Activated T-cell treated with anti-CD3 and anti-CD28 coated beads, Interleukin-2, amount 50 U/mL, for 1 hour (primary cell): Measurements from ENCODE around the gene SURF1.
"Not testable (repeated sequence)": the region's sequence is repeated elsewhere in the genome, so short reads cannot be mapped to it uniquely, and the experiment has no call there.

ENCODE experiments used
- DNase-seq: peaks from one replicate; pipeline ENCODE4 v3.0.0-alpha.2; 2020

Gene SURF1

GRCh38 chr9:133382507-133383141 is 26.3 kb upstream of the SURF1 start:
- DNase-seq: no peak

DNA sequence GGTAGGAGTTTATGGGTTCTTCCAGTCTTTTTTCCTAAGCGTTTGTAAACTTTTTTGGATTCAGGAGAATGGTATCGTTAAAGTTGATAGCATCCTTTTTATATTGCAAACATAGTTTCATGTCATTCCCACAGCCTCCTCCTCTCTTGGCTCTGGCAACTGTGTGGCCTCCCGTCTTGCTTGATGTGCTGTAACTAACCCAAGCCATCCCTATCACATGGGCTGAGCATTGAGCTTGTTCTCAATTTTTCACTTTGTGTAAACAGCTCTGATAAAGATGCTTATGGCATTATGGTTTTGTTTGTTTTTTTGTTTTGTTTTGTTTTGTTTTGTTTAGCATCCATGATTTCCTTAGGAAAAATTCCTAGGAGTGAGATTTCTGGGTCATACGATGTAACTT is 24.4 kb upstream of the SURF1 start:
- no peak for DNase-seq

- DNase-seq: no peak
Measured at GRCh38 chr9:133379153-133380086, 23.1 kb upstream of the SURF1 start.

DNA sequence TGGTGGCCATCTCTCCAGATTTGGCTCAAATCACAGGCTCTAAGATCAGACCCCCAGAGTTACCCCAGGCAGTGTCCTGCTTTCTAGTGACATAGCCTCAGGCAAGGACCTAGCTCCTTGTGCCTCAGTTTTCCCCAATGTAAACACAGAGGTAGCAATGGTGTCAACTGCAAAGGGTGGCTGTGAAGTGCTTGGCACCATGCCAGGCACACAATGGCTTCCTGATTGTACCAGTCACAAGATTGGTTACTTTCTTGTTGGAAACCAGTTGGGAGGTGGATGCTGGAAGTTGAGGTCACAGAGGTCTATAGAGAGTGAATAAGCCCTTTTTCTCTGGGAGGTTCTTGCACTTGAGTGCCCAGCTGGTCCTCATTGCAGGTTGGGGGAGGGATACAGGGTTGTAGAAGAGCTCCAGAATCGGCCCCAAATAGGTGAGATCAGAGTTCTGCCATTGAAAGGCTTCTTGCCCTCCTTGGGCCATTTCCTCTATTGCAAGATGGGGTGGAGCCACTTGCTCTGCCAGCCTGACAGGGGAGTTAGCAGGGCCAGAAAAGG is 22.2 kb upstream of the SURF1 start:
- no peak for DNase-seq

- DNase-seq: no peak
Measured at GRCh38 chr9:133377721-133378216, 21.5 kb upstream of the SURF1 start.

DNA sequence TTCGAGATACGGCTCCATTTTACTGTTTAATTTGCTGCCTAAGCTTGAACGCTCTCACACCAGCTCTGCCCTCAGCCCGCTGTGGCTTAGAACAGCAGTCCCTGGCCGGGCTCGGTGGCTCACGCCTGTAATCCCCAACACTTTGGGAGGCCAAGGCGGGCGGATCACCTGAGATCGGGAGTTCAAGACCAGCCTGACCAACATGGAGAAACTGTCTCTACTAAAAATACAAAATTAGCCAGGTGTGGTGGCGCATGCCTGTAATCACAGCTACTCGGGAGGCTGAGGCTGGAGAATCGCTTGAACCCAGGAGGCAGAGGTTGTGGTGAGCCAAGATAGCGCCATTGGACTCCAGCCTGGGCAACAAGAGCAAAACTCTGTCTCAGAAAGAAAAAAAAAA is 21.0 kb upstream of the SURF1 start:
- not testable (repeated sequence) for DNase-seq

DNA sequence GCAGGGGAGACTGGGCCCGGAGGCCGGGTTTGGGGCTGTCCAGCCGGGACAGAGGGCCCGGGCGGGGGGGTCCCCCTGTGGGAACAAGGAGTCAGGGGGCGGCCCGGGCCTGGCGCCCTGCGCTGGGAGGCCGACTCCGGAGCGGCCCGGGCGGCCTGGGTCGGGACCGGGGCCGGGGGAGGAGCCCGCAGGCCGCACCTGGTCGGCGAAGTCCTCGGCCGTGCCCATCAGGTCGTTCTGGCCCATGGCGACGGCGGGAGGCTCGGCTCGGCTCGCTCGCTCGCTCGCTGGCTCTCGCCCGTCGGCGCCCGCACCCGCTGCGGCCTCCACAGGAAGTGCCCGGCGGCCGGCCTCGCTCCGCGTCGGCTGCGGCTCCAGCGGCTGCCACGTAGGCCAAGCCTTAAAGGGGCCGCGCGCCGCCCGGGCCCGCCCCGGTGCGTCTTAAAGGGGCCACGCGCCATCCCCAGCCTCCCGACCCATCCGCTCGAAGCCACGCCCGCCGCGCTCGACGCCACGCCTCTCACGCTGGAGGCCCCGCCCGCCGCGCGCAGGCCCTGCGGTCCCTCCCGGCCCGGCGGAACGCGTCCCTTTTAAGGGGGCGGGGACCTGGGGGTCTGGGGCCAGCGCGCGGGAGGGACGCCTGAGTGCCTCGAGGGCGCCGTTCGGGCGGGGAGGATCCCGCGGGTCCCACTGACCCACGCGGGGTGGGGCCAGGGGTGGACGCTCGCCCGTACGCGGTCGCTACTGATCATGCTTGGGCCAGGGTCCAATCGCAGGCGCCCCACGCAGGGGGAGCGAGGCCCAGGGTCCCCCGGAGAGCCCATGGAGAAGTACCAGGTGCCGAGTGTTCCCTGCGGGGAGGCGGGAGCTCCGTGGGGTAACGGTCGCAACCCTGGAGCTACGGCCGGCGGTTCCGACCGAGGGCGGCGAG is 19.7 kb upstream of the SURF1 start, which contains the start of the genes STKLD1 and SURF4:
TSS of gene STKLD1 (plus strand) at position 643 of the 931 bp plus-strand sequence. CDS start at position 751, 108 bp downstream.
TSS of gene SURF4 (minus strand) at position 337 of the 931 bp plus-strand sequence. CDS start at position 246, 91 bp downstream.
- peak; percentile 98 for DNase-seq

DNA sequence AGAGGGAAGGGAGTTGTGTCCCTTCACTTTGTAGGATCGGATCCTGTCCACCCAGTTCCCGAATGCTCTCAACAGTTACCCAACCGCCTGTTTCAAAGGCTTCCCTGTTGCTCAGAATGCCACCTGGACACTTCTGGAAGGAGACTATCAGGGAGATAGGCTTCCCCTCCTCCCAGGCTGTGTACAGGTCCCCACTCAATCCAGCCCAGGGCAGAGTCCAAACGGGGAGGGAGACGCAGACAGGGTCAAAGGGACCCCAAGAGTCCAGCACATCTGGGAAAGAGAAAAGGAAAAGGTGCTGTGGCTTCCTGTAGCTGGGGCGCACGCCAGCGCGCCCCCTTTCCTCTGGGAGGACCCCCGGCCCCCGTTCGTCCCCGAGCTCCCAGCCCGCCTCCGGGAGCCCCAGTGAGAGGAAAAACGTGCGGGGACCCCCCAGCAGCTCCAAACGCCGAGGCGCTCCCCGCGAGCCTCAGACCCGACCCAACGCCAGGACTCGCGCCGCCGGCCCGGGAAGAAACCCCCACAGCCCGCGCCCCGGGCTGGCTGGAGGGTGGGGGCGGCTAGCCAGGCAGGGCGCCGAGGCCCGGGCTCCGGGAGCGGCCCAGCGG is 18.9 kb upstream of the SURF1 start:
- DNase-seq: no peak

DNA sequence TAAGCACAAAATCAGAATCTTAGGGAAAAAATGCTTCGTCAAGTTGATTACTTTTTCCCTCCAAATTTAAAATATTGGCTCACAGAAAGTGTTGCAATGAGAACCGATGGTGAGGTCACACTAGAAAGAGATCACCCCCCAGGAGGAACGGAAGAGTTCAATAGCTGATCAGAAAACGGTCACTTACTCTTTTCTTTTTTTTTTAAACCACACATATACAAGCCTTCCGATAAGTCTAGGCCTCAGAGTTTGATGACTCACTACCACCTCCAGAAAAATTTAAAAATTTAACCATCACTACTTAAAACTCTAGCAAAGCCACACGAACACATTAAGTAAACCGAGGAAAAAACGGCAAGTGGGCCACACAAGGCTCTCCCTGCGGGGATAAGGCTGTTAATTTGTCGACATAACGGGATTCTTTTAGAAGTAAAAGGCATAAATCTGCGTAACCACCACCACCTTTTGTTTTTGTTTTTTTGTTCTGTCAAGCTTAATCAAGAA is 18.4 kb upstream of the SURF1 start:
- DNase-seq: no peak

DNA sequence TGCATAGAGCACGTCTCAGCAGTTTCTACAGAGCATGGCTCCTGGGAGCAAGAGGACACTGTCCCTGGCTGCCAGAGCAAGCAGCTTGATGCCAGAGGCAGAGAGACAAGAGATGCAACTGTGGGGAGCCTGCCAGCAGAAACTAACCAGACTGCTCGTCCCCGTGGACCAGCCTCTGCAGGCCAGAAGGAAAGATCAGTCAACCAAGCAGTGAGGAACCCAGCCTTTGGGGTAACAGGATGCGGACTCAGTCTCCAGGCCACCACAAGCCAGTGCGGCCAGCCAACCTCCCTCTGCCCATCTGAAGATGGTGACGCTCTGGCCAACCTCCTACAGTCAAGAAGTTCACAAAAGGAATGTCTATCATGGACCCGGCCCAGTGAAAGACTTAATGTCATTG is 15.9 kb upstream of the SURF1 start:
- no peak for DNase-seq

GRCh38 chr9:133371261-133371711 is 15.0 kb upstream of the SURF1 start:
- DNase-seq: peak; percentile 70

GRCh38 chr9:133370685-133371084 is 14.4 kb upstream of the SURF1 start:
- peak; percentile 43 for DNase-seq

GRCh38 chr9:133369933-133370332 is 13.6 kb upstream of the SURF1 start:
- no peak for DNase-seq

DNA sequence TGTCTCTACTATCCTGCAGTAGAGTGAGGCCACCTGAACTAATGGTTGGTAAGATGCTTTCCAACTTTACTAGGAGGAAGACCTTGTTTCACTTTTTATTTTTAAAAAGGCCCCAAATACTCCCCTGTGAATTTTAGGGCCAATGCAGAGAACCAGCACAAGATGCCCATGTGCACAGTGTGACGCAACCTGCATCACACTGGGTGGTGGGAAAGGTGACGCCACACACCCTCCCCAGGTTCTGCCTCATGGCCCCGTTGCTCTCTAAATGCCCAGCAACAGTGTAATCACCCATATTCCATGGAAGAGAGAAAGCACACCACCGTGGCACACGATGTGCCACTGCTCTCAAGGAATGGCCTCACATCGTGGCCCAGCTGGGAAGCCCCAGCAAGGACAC is 13.1 kb upstream of the SURF1 start:
- DNase-seq: no peak

- DNase-seq: no peak
Measured at GRCh38 chr9:133368249-133368881, 12.1 kb upstream of the SURF1 start.

DNA sequence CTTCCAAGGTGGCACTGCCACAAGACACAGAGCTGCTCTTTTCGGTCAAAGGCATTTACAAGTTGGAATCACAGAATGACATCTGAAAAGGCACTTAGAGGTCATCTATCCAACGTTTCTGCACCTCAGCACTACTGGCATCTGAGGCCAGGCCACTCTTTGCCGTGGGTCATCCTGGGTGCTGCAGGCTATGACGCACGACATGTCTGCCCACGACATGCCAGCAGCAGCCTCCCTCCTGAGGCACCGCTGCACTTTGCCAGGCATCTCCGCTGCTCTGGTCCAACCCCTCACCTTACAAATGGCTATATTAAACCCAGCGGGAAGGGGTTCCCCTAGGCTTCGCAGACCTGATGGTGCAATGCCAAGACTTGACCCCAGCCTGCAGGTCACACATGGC is 11.5 kb upstream of the SURF1 start:
- DNase-seq: no peak

DNA sequence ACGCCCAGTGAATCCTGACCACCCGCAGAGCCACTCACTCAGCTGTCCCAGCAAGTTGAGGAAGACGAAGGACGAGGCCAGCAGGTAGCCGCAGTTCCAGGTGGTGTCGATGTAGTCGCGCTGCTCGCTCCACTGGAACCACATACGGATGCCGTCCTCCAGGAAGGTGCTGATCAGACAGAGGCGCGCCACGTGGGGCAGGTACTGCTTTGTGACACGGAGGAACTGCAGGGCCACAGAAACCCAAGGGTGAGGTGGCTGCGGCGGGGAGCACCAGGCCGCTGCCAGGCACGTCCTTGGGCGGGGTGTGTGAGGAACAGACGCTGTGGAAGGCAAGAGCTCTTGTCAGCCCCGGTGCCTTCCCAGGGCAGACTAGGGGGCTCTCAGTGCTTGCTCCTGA is 10.9 kb upstream of the SURF1 start:
- DNase-seq: no peak

DNA sequence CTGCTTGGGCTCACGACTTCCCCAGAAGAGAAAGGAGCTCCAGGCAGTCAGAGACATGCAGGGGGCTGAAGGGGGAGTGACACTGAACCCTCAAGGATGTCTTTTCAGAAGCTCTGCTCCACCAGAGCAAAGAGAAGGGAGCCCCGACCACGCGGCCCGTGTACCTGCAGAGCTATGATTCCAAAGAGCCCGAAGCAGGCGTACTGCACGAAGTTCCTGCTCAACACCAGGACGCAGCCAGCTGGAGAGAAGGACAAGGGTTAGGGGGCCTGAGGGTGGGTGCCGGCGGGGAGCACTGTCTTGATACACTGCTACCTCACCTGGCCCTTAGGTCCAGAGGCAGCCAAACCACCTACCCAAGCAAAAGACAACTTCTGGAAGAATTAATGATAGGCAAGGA is 10.1 kb upstream of the SURF1 start:
- no peak for DNase-seq

DNA sequence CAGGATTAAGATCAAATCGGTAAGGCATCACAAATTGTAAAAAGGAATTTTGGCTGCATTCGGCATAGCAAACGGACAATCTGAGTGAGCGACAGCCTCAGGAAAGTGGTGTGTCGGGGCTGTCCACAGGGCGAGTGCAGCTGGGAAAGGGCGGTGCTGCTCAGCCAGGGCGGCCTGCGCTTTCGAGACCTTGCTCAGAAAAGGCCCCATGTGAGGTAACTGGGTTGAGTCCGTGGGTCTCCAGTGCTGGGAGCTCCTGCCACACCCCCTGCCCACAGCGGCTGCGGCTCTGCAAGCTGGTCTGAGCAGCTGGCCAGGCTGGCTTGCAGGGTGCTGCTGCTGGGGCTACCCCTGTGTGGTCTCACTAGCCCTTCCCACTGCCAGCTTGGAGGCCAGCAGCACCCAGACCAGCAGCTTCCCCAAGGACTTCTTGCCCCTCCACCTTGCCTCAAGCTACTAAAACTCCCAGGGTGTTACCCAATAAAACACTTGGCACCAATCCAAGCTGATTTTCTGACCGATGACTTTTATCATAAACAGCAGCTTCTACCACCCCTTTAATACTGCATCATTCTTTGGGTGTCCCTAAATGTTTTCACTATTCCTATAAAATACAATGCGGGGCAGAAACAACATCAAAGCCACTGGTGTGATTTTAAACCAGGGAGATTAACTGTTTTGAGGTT is 6.2 kb upstream of the SURF1 start:
- DNase-seq: no peak

- DNase-seq: no peak
Measured at GRCh38 chr9:133361507-133362092, 5.3 kb upstream of the SURF1 start.
